ENCODE results near the gene TEX2.

Gene TEX2

DNA sequence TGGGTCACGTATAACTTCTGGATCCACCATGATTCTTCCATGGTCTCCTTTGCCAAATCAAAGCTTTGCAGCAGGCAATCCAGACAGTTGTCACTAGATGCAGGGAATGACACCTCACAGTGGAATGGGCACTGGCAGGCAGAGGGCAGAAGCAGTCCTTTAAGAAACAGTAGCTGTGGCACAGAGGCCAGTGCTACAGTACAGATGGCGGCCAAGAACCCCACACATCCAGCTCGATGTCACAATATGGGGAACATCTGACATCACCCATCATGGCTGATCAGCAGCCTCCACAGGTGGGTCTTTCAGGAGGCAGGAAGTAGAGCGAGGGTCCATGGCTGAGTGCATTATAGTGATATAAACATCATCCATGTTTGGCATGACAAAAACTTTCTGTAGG lies 114.4 kb downstream of the TEX2 start:
- peaks cover 43% of the 10 kb centered on the region for H3K36me3 ChIP-seq
- no peaks in the 10 kb centered on the region for H3K9me3 ChIP-seq
- peak; percentile 37 for TF ChIP-seq CTCF (IDR thresholded peaks at IDR 0.05; ENCODE audit: low read depth, low read length)
- H3K4me1 ChIP-seq = peaks cover 29% of the 10 kb centered on the region
- no peak for DNase-seq
- H3K4me3 ChIP-seq (ENCODE audit: low read depth, low read length) = no peak overlapping the region
- no peaks in the 10 kb centered on the region for H3K27me3 ChIP-seq

- DNase-seq = peak; percentile 63
- H3K36me3 ChIP-seq = peaks cover 43% of the 10 kb centered on the region
- no peaks in the 10 kb centered on the region for H3K27me3 ChIP-seq
Measured at GRCh38 chr17:64148017-64148631, 114.9 kb downstream of the TEX2 start.

DNA sequence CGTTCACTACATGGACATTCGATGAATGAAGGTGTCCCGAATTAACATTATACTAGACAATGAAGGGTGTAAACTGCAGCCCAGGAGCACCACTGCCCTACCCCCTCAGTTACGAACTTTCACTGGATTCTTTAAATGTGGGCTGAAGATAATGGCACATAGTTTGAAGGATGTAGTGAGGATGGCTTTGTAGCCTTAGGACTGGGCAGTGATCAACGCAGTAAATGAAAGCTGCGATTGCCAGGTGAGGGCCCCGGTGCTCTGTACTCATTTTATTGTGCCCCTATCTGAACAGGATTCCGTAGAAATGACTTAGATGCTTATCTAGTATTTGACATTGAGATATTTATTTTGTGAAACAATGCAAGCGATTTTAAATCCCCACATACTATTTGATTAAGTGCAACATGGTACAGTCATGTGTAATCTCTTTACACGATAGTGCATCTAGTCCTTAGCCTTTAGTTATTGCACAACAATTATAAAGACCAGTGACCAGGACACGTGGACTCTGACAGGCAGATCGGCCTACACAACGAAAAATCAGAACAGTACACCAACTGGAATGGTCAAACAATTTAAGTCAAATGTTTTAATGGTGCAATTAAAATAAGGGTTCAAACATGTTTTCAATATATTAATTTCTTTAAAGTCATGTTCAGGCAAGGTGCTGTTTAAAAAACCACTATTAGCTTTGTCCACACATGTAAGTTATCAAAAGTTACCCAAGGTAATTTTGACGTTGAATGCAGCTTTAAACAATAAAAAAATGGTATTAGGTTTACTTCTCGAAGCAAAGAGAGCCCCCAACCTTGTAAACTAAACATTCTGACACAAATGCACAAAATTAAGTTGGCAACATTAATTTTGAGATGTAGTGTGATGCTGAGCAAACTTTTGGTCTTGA lies 115.7 kb downstream of the TEX2 start:
- no peak for TF ChIP-seq CTCF (IDR thresholded peaks at IDR 0.05; ENCODE audit: low read depth, low read length)
- Histone ChIP-seq H3K4me3 (ENCODE audit: low read depth, low read length) (peak overlapping the region; percentile 89), H3K36me3 (peaks cover 36% of the 10 kb centered on the region), H3K9me3 (no peaks in the 10 kb centered on the region), H3K4me1 (peaks cover 19% of the 10 kb centered on the region), H3K27me3 (no peaks in the 10 kb centered on the region)
- no peak for DNase-seq

More at GRCh38 chr17:64148017-64148631, 114.9 kb downstream of the TEX2 start:
- no peak for TF ChIP-seq CTCF (IDR thresholded peaks at IDR 0.05; ENCODE audit: low read depth, low read length)
- no peaks in the 10 kb centered on the region for H3K9me3 ChIP-seq
- peak overlapping the region; percentile 89 for H3K4me3 ChIP-seq (ENCODE audit: low read depth, low read length)
- H3K4me1 ChIP-seq = peaks cover 27% of the 10 kb centered on the region

- Histone ChIP-seq H3K4me1 (peaks cover 14% of the 10 kb centered on the region), H3K27me3 (no peaks in the 10 kb centered on the region), H3K4me3 (ENCODE audit: low read depth, low read length) (peak overlapping the region; percentile 89), H3K36me3 (peaks cover 36% of the 10 kb centered on the region), H3K9me3 (no peaks in the 10 kb centered on the region)
- no peak for TF ChIP-seq CTCF (IDR thresholded peaks at IDR 0.05; ENCODE audit: low read depth, low read length)
- peak; percentile 70 for DNase-seq
Measured at GRCh38 chr17:64146418-64147109, 116.5 kb downstream of the TEX2 start.

DNA sequence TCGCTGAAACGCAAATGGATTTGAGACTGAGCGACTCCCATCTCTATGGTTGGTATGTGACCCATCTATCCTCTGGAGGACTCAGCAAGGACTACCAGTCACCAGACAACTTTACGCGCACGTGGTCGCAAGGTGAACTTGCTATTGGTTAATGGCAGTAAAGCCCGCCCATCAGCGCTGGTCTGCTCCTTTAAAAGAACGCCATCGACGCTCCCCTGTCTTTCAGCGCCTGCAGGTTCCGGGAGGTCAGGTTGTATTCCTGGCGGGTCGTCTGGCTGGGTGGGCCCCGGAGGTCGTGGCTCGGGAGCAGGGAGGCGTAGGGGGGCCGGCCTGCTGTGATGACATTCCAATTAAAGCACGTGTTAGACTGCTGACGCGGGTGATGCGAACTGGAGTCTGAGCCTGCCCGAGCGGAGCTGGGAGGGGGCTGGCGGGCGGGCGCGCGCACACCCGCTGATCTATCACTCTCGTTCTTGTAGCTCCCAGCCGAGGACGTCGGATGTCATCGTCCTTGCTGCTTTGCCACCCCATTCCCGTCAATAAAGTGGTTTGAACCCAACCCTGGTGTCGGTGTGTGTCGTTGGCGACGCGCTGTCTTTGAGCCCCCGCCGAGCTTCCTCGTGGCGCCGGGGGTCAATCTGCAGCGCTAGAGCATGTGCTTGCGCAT lies 117.2 kb downstream of the TEX2 start:
- H3K9me3 ChIP-seq = no peaks in the 10 kb centered on the region
- peak overlapping the region; percentile 89 for H3K4me3 ChIP-seq (ENCODE audit: low read depth, low read length)
- no peaks in the 10 kb centered on the region for H3K27me3 ChIP-seq
- peak; percentile 98 for DNase-seq
- peaks cover 14% of the 10 kb centered on the region for H3K4me1 ChIP-seq
- TF ChIP-seq CTCF (IDR thresholded peaks at IDR 0.05; ENCODE audit: low read depth, low read length) = no peak
- H3K36me3 ChIP-seq = peaks cover 36% of the 10 kb centered on the region
